GM19351 (cell line): ENCODE results near the gene KCNK13.
"Not testable (repeated sequence)": the region's sequence is repeated elsewhere in the genome, so short reads cannot be mapped to it uniquely, and the experiment has no call there.

Source experiments
- ATAC-seq: cut with Tn5 transposase; IDR thresholded peaks from one replicate; pipeline ENCODE4 v1.9.1; 2021; ENCODE audit warnings: mild to moderate bottlenecking, moderate library complexity; ENCODE audit not compliant: unreplicated experiment

KCNK13 gene

DNA sequence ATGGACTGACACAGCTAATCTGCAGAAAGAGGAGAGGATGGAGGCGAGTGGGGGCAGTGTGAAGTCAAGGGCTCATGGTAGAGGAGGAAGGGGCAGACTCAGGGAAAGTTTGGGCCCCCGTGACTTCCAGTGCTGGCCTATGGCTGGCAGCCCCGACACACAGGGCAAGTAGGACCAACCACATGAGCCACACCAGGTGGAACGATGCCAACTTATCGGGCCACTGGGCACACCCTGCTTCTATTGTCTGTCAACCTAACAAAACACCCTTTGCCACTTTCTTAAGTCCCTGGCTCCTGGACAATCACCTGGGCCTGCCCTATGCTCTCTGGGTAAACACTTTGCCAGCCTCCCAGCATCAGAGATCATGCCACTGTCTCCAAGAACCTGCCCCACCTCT, 129.4 kb downstream of the KCNK13 start:
- ATAC-seq, result no peak

DNA sequence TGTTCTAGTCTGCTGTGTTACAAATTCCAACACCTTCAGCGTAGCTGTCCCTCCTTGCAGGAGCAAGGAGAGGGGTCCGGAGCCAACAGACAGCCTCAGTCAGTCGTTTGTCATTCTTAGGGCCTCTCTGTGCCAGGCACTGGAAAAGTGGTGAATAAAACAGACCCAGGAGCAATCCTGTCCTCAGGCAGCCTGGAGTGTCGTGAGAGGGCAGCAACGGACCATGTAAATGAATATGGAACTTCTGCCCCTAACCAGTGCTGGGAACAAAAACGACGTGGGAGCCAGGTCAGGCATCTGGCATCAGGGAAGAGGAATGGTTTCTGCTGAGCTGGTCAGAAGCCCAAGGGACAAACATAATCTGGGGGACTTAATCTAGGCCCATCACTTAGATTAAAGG, 129.8 kb downstream of the KCNK13 start:
- no peak for ATAC-seq

DNA sequence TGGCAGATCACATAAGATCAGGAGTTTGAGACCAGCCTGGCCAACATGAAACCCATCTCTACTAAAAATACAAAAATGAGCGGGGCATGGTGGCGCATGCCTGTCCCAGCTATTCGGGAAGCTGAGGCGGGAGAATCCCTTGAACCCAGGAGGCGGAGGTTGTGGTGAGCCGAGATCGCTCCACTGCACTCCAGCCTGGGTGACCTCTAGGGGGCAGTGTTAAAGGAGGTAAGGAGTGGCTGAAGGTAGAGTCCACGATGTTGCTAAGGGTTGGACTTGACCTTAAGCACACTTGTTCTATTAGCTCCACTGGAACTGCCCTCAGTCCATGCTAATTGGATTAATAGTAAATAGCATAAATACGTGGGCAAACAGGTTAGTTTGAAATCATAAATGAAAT, 132.1 kb downstream of the KCNK13 start:
- no peak for ATAC-seq

DNA sequence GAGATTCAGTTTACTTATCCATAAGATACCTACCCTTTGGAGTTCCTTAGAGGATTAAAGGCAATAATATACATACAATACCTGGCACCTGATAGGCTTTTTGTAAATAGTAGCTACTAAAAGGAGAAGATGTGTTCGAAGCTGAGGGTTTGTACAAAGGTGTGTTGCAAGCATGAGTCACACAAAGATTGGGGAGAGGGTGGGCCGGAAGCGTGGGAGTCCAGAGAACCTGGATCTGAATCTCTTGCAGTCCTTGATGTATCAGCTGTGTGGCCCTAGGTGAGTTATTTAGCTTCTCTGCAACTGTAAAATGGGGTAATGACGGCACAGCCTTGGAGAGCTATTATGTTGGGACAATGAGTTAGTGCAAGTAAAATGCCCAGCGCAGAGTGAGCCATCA, 132.9 kb downstream of the KCNK13 start:
- ATAC-seq, result no peak

DNA sequence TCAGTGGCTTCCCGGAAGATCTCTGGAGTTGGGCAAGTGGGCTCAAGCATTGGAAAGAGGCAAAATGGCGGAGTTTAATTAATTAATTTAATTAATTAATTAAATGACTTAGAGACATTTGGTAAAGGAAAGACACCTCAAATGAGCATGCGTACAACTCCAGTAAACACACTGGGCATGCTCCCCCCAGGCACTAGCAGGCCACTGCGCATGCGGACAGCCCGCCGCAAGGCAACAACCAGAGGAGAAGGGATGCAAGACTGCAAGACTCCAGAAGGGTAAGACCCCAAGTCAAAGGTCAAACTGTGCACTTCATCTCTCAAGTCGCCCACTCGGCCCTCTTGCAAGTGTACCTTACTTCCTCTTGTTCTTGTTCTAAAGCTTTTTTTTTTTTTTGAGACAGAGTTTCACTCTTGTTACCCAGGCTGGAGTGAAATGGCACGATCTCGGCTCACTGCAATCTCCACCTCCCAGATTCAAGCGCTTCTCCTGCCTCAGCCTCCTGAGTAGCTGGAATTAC, 136.8 kb downstream of the KCNK13 start:
- no peak for ATAC-seq

DNA sequence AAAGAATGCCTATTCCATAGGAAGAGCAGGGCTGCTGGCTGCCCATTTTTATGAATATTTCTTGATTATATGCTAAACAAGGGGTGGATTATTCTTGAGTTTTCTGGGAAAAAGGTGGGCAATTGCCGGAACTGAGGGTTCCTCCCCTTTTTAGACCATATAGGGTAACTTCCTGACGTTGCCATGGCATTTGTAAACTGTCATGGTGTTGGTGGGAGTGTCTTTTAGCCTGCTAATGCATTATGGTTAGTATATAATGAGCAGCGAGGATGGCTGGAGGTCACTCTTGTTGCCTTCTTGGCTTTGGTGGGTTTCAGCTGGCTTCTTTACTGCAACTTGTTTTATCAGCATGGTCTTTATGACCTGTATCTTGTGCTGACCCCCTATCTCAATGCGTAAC, 138.8 kb downstream of the KCNK13 start:
- not testable (repeated sequence) for ATAC-seq

DNA sequence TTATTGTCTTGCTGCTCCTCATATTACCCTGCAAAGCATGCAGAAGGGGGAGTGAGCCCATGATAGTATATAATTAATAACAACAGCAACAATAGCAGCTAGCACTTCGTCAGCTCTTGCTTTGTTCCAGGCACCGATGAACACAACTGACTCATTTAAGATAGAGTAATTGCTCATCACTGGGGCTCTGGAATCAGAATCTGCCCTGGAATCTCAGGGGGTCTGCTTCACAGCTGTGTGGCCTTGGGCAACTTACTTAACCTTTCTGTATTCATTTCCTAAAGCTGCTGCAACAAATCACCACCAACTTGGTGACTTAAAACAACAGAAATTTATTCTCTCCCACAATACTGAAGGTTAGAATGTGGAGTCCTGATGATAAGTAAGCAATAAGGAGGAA, 139.6 kb downstream of the KCNK13 start:
- no peak for ATAC-seq

DNA sequence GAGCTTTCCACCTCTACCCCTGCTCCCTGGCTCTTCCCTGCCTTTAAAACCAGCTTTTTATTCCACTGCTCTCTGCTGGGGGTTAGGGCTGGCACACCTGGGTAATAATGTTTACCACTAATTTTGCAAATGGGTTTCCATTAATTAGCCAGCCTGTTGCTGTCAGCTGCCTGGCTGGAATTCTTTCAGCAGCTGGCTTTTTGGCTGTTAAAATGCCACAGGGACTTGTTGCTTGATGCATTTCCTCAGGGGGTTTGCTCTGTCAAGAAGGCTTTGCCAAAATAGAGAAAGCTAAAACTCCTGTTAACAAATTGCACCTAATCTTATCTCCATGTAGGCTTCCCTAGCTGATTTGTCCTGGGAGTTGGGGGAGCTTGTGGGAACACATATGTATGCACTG, 142.7 kb downstream of the KCNK13 start:
- no peak for ATAC-seq

DNA sequence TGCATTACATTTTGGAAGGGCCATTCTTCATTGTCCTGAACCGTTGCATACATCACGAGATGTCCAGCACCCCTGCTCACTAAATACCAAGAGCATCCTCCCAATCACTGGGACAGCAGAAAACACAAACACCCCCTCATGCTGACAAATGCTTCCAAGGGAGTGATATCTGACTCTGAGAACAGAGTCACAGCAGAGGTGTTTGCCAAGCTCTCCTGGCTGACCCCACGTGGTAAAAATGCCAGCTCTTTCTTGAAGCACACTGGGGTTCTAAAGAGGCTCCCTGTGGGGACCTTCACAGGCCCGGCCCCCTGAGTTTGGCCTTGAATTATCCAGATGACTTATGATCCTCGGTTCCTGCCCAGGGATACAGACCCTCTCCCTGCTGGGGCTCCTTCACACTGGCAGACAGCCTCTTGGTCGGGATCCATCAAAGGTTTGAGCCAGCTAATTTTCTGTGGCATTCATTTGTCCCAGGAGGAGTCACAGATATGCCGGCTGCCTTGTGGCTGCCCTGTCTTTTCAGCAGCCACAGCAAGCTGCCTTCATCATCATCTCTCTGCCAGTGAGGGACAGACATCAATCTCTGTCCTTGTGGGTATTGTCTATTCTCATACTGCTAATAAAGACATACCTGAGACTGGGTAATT, 151.4 kb downstream of the KCNK13 start:
- no peak for ATAC-seq

DNA sequence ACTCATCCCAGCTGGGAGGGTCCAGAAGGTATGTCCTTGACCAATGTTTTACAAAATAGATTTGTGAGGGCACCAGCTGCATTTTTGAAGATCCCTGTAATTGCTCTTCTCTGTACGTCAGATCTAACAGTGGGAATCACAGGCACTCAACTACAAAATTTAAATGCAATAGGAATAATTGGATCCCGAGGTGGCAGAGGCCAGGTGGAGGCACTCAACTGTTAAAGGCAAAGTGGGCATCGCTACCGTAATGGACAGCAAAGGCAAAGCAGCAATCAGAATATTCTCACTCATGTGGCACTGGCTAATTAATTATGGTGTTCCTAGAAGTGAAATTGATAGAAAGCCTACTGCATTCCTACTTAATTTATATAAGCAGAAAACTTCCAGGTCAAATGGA, 166.7 kb downstream of the KCNK13 start:
- ATAC-seq, result no peak

DNA sequence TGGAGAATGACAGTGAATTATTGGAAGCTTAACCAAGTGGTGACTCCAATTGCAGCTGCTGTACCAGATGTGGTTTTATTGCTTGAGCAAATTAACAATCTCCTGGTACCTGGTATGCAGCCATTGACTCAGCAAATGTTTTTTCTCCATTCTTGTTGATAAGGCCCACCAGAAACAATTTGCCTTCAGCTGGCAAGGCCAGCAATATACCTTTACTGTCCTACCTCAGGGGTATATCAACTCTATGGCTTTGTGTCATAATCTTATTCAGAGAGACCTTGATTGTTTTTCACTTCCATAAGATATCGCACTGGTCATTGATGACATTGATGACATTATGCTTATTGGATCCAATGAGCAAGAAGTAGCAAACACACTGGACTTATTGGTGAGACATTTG, 168.1 kb downstream of the KCNK13 start:
- not testable (repeated sequence) for ATAC-seq
